HCT116 (cell line): ENCODE results near the gene TPT1.

ENCODE experiments used
- EZH2 ChIP-seq: fragments of 200-600 bp; sonication (generic); IDR thresholded peaks from 2 replicates; pipeline ENCODE4 v1.6.1; 2017; ENCODE audit warnings: antibody characterized with exemption, mixed run types
- POLR2AphosphoS5 ChIP-seq: IDR thresholded peaks from 2 replicates; pipeline ENCODE4 v1.6.1; 2011; ENCODE audit warnings: mild to moderate bottlenecking, low read depth, low read length, moderate library complexity
- RAD21 ChIP-seq: IDR thresholded peaks from 2 replicates; pipeline ENCODE4 v1.6.1; 2012; ENCODE audit warnings: low read depth, mild to moderate bottlenecking
- SIN3A ChIP-seq: IDR thresholded peaks from 2 replicates; pipeline ENCODE4 v1.6.1; 2012; ENCODE audit warnings: low read depth
- ZFX ChIP-seq: fragments of 450-650 bp; IDR thresholded peaks from 2 replicates; pipeline ENCODE4 v1.6.1; 2017
- TF ChIP-seq, protein P1 (sequence below), 3 experiments: fragments of 200-600 bp in 1 of 3; sonication (generic) in 1 of 3; IDR thresholded peaks in 2 of 3; conservative IDR thresholded peaks in 1 of 3; 2 replicates each; pipeline ENCODE4 v1.5.1; 2012 to 2017; ENCODE audit warnings: low read depth in 2 of 3, low read length in 2 of 3, antibody characterized with exemption in 1 of 3, borderline replicate concordance in 1 of 3, control low read depth in 1 of 3, mild to moderate bottlenecking in 1 of 3, mixed read lengths in 1 of 3, mixed run types in 1 of 3, moderate library complexity in 1 of 3; ENCODE audit not compliant: insufficient read depth in 1 of 3

DNA sequence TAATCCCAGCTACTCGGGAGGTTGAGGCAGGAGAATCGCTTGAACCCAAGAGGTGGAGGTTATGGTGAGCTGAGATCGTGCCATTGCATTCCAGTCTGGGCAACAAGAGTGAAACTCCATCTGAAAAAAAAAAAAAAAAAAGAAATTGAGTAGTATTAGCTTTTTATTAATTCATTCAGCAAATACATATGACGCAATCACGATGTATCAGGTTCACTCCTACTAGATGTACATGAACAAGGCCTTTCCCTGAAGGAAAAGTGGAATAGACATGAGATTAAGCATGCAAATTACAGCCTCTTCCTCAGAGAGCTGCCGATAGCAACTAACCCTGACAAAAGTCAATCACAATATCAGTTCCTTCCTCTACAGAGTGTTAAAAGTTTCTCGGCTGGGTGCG, 9.2 kb upstream of the TPT1 start:
- no peak for TF ChIP-seq ZFX
- TF ChIP-seq EZH2: no peak
- no peak for TF ChIP-seq RAD21
- TF ChIP-seq, protein P1, sequence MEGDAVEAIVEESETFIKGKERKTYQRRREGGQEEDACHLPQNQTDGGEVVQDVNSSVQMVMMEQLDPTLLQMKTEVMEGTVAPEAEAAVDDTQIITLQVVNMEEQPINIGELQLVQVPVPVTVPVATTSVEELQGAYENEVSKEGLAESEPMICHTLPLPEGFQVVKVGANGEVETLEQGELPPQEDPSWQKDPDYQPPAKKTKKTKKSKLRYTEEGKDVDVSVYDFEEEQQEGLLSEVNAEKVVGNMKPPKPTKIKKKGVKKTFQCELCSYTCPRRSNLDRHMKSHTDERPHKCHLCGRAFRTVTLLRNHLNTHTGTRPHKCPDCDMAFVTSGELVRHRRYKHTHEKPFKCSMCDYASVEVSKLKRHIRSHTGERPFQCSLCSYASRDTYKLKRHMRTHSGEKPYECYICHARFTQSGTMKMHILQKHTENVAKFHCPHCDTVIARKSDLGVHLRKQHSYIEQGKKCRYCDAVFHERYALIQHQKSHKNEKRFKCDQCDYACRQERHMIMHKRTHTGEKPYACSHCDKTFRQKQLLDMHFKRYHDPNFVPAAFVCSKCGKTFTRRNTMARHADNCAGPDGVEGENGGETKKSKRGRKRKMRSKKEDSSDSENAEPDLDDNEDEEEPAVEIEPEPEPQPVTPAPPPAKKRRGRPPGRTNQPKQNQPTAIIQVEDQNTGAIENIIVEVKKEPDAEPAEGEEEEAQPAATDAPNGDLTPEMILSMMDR (IDR thresholded peaks at IDR 0.05 in 2 of 3, conservative IDR thresholded peaks at IDR 0.05 in 1 of 3; ENCODE audit: borderline replicate concordance in 1 of 3, insufficient read depth in 1 of 3, low read depth in 2 of 3, low read length in 2 of 3): no peak
- no peak for TF ChIP-seq POLR2AphosphoS5
- no peak for TF ChIP-seq SIN3A
